ENCODE measurements around the gene RNF19B.
A peak's percentile ranks its signal among the peaks of the same experiment; 100 is the strongest.
"Not testable (repeated sequence)": the region's sequence is repeated elsewhere in the genome, so short reads cannot be mapped to it uniquely, and the experiment has no call there.

Gene RNF19B, protein sequence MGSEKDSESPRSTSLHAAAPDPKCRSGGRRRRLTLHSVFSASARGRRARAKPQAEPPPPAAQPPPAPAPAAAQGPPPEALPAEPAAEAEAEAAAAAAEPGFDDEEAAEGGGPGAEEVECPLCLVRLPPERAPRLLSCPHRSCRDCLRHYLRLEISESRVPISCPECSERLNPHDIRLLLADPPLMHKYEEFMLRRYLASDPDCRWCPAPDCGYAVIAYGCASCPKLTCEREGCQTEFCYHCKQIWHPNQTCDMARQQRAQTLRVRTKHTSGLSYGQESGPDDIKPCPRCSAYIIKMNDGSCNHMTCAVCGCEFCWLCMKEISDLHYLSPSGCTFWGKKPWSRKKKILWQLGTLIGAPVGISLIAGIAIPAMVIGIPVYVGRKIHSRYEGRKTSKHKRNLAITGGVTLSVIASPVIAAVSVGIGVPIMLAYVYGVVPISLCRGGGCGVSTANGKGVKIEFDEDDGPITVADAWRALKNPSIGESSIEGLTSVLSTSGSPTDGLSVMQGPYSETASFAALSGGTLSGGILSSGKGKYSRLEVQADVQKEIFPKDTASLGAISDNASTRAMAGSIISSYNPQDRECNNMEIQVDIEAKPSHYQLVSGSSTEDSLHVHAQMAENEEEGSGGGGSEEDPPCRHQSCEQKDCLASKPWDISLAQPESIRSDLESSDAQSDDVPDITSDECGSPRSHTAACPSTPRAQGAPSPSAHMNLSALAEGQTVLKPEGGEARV

DNA sequence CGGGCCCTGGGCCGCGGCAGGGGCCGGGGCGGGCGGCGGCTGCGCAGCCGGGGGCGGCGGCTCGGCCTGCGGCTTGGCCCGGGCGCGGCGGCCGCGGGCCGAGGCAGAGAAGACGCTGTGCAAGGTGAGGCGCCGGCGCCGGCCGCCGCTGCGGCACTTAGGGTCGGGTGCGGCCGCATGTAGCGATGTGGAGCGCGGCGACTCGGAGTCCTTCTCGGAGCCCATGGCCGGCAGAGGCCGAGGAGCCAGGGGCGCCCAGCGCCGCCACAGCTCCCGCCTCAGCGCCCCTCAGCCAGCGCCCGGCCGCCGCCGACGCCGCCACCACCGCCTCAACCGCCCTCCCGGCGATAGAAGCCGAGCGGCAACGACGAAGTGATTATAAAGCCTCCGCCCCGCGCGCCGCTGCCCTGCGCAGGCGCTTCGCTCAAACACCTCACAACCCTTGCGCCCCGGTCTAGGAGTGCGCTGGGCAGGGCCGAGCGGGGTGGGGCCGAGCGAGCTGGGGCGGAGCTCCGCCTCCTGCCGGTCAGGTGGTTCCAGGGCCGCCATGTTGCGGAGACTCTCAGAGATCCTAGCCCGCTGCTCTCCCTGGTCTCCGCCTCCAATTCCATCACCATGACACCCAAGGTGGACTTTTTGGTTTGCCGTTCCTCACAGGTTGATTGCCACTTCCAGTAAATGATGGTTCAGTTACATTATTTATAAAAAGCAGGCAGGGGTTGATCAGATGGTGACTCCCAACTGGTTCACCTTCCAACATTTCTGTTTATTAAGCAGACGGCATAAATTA, at the start of gene RNF19B:
RNF19B (minus strand) TSS at position 349 of the 790 bp plus-strand sequence; CDS start at position 225, 124 bp downstream.
- peak; percentile 94 for DNase-seq

DNA sequence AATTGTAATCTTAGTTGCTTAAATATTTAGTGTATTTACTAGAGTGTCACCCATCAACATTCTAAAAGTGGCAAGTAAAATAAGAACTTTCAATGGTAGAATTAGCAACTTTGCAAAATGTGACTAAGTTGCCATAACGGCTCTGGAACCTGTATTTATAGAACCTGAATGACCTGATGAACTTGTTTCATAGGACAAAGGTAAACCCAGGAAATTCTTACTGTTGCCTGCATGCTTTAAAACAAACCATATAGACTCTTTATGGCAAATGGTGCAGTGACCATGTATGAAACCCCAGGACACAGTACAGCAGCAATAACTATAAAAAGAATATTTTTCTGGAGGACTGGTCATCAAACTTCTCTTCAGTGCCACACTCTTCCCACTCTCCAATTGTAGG, 49.2 kb upstream of the RNF19B start:
- DNase-seq = no peak

DNA sequence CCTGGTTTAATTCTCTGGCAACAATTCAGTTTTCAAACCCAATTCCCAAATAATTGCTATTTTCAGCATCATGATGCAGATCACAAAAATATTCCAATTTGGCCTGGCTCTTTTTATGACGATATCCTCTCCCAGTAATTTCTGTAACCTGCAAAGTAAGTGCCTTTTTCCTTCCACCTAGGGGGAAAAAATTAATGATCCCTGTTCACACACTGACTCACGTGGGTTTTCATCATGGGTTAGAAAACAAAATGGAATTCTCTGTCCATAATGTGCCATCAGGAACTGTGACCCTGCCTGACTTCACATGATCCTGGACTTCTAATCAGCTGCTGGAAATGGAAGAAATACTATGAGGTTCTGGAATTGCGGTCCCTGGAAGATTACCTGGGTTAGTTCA, 47.6 kb upstream of the RNF19B start:
- no peak for DNase-seq

DNA sequence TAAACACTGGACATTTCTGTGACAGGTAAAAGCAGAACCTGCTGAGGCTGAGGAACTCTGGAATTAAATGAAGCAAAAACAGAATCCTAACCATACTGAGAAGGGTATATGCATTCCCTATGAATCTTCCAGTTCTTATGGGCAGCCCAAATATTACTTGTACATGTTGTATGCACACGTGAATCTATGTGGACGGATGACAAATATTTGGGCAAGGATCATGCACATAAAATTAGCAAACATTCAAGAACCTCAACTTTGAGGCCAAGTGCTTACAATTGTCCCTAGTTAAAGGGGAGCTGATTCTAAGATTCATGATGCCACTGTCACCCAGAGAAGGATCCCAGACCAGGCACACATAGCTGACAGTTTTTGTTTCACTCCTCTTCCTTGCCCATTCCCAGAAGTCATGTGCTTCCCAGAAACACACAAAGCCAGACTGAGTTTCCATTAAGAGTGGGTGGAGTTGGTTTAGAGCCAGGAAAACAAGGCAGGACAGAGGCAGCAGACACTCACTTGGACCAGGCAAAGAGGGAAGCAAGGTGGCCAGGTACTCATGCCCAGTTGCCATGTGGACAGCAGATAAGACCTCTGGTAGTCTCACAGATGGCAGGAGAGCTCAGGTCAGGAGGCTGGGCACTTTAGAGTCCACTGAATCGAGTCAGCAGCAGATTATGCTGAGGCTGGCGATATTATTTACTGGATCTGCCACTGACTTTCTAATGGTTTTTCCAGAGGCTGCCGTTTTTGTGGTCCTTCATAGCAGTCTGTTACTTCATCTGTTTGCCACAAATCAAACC, 46.5 kb upstream of the RNF19B start:
- DNase-seq = no peak

DNA sequence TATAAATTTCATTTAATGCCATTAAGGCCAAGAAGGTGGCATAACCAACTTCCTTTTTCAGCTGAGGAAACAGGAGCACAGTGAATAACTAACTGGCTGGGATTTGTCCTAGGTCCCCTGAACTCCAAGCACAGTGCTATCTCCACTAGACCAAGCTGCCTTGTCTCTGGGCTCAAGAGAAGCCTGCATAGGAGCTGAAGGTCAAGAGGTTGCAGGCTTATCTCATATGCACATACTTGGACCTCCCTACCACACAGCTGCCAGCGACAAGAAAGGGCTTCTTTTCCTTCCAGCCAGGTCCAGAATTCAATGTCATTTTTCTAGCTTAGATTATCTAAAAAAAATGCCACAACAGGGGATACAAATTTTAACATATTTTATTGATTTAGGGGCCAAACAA, 45.0 kb upstream of the RNF19B start:
- DNase-seq = no peak

DNA sequence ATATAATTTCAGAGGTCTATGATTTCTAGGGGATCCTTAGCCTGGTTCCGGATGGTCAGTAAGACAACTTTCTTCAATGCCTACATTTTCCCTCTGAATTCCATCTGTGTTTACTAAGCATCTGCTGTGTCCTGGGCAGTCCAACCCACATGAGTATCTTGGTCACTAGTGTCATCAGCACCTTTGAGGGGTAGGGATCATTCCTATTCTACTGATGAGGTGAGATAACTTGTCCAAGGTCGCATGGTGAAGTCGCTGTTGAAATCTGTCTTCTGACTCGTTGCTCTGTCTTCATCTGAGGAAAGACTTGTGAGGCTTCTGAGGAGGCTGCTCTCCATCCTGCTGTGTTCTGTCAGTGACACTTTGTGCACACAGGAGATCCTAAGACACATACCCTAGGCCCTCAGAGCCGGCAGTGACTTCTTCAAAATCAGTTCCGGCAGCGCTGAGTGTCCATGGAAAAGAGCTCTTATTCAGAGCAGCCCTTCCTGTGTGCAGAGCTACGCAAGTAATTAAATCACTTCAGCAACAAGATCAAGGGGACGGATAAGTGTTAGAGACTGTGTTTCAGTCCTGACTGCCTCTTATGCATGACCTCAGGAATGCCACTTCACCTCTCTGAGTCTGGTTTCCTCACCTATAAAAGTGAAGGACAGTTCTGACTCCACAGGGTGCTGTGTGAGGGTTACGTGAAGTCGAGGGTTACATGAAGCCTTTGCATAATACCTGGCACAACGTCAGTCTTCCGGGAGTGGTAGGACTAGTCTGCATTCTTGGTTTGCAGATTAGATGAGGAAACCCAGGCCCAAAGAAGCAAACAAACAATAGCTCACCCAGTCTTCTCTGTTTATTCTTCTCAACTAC, 43.7 kb upstream of the RNF19B start:
- DNase-seq = peak; percentile 51

DNA sequence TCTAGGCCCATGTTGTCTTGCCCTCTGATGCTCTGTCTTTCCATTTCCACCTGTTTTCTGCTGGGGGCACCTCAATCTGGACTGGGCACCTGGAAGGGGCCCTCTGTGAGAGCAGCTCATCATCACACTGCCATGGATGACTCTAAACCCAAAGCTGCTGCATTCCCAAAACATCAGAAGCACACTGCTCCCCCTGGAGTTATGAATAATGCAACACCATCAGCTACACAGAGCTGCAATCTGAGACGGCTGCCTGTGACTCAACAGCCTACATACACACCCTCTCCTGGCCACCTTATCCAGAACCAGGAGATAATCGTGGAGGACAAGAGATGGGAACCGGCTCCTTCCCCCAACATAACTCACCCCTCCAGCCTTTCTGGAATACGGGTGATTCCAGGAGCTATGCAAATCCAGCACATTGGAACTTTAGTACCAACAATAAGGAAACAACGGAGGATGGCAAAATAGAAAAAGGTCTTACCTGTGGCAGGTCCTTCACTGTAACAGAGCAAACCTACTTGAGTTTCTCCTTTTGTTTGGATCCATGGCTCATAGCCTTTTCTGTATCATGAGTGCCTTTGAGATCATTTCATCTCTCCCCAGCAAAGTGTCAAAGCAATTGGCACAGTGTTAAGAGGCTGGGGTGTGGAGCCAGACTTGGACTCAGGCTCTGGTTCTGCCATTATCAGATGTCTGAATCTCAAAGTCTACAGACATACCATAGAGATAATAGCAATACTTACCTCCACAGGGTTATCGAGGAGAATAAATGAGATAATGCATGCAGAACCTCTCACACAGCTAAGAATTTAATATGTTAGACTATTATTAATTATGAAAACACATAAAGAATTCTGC, 42.8 kb upstream of the RNF19B start:
- peak; percentile 90 for DNase-seq

DNA sequence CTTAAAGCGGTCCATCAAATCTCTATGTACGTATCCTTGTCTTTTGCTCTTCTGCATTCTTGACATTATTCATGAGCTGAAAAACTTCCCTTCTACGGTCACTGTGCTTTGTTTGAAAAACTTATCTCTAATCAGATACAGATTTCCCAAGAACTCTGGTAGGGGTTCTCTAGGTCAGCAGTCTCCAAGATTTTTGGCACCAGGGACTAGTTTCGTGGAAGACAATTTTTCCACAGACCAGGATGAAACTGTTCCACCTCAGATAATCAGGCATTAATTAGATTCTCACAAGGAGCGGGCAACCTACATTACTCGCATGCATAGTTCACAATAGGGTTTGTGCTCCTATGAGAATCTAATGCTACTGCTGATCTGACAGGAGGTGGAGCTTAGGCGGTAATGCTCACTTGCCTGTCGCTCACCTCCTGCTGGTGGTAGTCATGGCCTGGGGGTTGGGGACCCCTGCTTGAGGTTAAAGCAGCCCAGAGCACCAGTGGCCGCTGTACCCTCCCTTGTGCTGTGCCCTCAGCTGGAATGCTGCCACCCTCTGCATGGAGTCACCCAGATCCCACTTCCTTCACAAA, 41.3 kb upstream of the RNF19B start:
- DNase-seq = peak; percentile 35

DNA sequence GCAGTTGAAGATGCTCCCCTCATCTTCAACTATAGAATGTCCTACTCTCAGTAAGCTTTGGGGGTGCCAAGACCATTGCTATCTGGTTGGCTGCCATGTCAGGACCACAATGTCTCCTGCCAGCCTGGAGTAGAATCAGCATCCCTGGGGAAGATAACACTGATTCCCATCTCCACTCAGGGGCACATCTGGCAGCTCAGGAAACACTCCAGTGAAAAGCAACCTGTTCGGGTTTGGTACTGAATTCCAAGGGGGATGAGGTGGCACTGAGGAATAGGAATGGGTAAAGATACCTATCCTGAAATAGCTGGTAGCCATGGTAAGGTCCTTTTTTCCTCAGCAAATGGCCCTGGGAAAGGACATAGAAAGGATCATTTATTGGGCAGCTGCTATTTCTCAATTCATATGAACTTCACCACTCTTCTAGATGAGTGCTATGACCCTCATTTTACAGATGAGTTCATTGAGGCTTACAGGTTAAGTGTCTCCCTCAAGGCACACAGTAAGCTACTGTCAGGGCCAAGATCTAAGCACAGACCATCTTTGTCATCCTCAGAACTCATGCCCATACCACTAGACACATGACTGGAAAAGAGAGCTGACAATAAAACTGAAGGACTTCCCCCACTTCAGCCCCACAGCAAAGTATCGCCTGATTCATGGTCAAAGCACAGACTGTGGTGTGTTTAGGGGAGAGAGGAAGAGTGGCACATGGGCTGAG, 40.7 kb upstream of the RNF19B start:
- no peak for DNase-seq

DNA sequence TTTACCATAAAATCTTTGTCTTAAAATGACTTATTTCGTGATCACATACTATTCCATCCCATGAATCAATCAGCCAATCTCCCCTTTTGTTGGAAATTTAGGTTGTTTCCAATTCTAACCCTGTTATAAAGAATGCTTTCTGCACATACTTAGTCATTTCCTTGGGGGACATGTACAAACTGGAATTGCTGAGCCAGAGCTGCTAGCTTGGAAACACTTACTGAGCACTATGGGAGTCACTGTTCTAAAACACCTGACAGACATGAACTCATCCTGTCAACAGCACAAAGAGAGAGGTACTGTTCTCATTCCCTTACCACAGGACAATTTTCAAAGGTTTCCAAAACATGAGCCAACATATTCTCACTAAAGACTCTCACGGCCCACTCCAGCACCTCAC, 40.0 kb upstream of the RNF19B start:
- DNase-seq = no peak

DNA sequence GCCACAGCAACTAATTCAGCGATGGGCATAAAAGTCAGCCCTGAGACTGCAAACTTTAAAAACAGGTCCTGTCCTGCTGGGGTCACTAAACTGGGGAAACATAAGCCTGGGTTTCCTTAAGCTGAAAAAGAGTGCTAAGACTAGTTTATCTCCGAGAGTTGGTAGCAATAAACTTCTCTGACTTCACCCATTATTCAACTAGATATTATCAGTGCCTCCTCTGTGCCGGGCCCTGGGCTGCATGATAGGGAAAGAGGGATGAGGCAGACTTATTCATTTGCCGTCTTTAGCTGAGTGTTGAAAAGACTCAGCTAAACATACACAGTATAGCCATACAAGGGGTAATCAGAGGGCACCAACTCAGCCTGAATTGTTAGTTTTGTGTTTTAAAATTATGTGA, 39.0 kb upstream of the RNF19B start:
- DNase-seq = no peak

DNA sequence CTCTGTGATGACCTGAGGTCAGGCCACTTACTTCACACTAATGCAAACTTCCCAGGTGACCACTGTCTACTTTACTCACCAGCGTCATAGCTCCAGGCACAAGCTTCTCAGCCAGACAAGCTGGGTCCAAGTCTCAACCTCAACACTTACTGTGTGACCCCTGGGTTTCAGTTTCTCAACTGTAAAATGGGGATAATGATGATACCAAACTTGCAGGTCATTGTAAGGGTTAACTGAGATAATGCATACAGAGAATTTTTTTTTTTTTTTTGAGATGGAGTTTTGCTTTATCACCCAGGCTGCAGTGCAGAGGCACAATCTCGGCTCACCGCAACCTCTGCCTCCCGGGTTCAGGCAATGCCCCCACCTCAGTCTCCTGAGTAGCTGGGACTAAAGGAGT, 37.4 kb upstream of the RNF19B start:
- DNase-seq = no peak

DNA sequence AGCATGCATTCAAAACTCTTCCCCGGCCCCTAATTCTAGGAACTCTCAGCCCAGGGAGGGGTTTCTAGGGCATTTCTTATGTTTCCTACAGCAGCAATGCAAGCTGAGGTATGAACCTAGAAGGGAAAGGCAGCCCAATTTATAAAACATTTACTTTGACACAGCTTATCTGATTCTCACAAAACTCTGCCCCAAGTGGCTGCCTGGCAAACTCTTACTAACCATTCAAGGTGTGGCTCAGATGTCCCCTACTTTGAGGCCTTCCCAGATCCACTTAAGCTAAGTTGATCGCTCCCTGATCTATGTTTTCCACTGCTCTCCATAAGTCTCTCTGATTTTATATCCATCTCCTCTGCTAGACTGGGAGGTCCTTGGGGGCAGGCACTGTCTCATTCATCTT, 36.7 kb upstream of the RNF19B start:
- DNase-seq = no peak

DNA sequence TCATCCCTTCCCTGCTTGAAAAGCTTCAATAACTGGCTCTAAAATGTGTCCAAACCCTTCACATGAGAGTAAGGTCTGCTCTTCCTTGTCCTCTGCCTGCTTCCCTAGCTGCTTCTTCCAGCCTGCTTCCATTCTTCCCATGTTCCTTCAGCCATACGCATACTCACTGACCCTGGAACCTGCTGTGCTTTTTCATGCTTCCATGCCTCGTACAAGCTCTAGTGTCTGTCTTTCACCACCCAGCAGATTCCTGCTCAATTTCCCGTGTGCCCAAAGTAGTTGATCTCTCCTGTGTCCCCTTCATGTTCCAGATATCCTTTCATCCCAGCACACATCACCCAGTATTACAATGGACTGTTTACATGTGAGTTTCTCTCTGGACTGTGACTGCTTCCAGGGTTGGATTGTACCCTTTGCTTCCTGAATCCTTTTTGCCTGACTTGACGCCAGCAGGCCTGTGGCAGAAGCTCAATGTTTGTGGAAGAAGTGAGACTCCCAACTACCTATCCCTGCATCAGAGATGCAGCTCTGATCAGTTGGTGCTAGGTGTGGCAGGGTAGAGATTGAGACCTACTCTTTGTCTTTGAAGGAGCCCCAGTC, 35.9 kb upstream of the RNF19B start:
- no peak for DNase-seq

DNA sequence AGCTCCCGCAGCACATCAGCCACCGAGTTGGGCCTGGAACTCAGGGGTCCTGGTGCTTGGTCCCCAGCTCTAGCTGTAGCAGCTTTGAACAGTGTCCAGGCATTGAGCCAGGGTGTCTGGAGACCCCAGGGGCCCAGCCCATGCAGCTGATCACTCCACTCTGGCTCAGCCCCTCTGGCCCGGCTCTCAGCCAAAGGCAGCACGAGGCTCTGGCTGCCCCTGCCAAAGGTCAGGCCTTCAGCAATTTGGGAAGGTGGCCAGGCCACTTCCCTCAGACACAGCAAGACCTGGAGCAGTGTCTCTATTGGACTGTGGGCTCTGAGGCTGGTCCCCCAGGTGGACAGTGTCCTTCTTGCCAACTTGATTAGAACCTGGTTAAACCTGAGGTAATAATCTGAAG, 34.4 kb upstream of the RNF19B start:
- no peak for DNase-seq

DNA sequence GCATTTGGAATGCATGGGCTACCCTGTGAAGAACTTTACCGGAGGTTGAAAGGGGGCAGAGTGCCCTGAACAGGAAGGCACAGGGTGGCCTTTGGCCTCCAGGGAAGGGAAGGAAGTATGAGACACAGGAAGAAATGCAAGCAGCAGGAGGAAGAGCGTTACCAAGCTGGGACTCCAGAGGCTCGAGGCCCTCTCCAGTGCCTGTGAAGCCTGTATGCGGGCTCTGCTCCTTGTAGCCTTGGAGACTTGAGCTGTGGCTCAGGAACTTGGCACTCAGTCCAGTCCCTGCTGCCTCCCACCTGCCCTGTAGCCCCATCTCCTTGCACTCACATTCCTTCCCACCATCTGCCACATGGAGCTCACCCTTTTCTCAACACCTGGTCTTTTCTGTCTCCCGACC, 33.5 kb upstream of the RNF19B start:
- peak; percentile 43 for DNase-seq

DNA sequence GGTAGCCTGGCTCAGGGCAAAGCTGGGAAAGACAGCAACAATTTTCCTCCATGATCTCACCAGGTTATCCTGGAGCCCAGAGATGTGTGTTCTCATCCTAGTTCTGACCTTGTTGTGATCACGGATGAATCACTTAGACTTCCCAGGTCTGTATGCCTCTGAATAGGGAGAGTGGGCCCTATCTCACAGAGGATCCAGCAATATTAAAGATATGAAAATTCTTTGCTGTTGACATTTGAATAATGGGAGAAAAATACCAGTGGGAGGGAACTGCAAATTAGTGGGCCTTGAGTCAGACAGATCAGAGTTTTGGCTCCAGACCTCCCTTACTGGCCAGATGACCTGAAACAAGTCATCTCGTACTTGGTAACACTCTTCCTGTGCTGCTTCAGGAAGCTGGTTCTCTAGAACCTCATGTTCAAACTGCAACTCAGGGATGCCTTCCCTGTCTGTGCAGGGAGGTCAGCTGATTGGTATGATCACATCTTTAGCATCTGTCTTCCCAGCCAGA, 32.8 kb upstream of the RNF19B start:
- peak; percentile 96 for DNase-seq

DNA sequence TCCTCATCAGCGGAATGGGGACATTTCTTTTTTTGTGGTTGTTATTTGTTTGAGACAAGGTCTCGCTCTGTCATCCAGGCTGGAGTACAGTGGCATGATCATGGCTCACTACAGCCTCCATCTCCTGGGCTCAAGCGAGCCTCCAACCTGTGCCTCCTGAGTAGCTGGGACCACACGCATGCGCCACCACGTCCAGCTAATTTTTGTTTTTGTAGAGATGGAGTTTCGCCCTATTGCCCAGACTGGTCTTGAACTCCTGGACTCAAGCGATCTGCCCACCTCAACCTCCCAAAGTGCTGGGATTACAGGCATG, 28.7 kb upstream of the RNF19B start:
- DNase-seq = not testable (repeated sequence)

All from NCI-H226 (cell line).